Measurements from ENCODE around the gene RAMP3. TPM values are rescaled to one million over a fixed set of nuclear protein-coding genes. Genes with fewer than 3 reads are reported as not detected.
"Not testable (repeated sequence)": the region's sequence is repeated elsewhere in the genome, so short reads cannot be mapped to it uniquely, and the experiment has no call there.

RAMP3 gene
- total RNA-seq, 2 donors from 2014 or later = not detected

- ATAC-seq (replicated peaks) = no peak
- Mint-ChIP-seq H3K27me3 (peaks cover 18% of the 10 kb centered on the region), H3K9me3 (no peaks in the 10 kb centered on the region), H3K4me1 (no peaks in the 10 kb centered on the region), H3K36me3 (ENCODE audit: low read depth) (no peaks in the 10 kb centered on the region), H3K4me3 (no peak overlapping the region), H3K27ac (no peak overlapping the region)
Measured at GRCh38 chr7:45145881-45146280, 11.7 kb upstream of the RAMP3 start.

GRCh38 chr7:45146531-45147379, 10.8 kb upstream of the RAMP3 start:
- H3K36me3 Mint-ChIP-seq (ENCODE audit: low read depth) = no peaks in the 10 kb centered on the region
- H3K27me3 Mint-ChIP-seq = peaks cover 18% of the 10 kb centered on the region
- no peak for ATAC-seq (replicated peaks)

GRCh38 chr7:45147858-45148652, 9.5 kb upstream of the RAMP3 start:
- H3K4me3 Mint-ChIP-seq = no peak overlapping the region
- H3K27me3 Mint-ChIP-seq = peaks cover 18% of the 10 kb centered on the region
- H3K9me3 Mint-ChIP-seq = no peaks in the 10 kb centered on the region
- H3K36me3 Mint-ChIP-seq (ENCODE audit: low read depth) = no peaks in the 10 kb centered on the region
- no peak overlapping the region for H3K27ac Mint-ChIP-seq
- no peak for ATAC-seq (replicated peaks)
- no peaks in the 10 kb centered on the region for H3K4me1 Mint-ChIP-seq

More at GRCh38 chr7:45146531-45147379, 10.8 kb upstream of the RAMP3 start:
- Mint-ChIP-seq H3K27ac (no peak overlapping the region), H3K9me3 (no peaks in the 10 kb centered on the region), H3K4me3 (no peak overlapping the region), H3K4me1 (no peaks in the 10 kb centered on the region)

- H3K27me3 Mint-ChIP-seq = peaks cover 18% of the 10 kb centered on the region
- no peaks in the 10 kb centered on the region for H3K4me1 Mint-ChIP-seq
- H3K36me3 Mint-ChIP-seq (ENCODE audit: low read depth) = no peaks in the 10 kb centered on the region
- no peak overlapping the region for H3K4me3 Mint-ChIP-seq
- no peak overlapping the region for H3K27ac Mint-ChIP-seq
- ATAC-seq (replicated peaks) = no peak
- no peaks in the 10 kb centered on the region for H3K9me3 Mint-ChIP-seq
Measured at GRCh38 chr7:45148653-45148973, 9.0 kb upstream of the RAMP3 start.

- Mint-ChIP-seq H3K36me3 (ENCODE audit: low read depth) (no peaks in the 10 kb centered on the region), H3K4me3 (no peak overlapping the region), H3K27ac (no peak overlapping the region), H3K4me1 (no peaks in the 10 kb centered on the region), H3K27me3 (peaks cover 12% of the 10 kb centered on the region), H3K9me3 (no peaks in the 10 kb centered on the region)
- ATAC-seq (replicated peaks) = no peak
Measured at GRCh38 chr7:45149606-45150005, 8.0 kb upstream of the RAMP3 start.

- H3K27ac Mint-ChIP-seq = no peak overlapping the region
- H3K27me3 Mint-ChIP-seq = peaks cover 12% of the 10 kb centered on the region
- ATAC-seq (replicated peaks) = no peak
- H3K9me3 Mint-ChIP-seq = no peaks in the 10 kb centered on the region
- no peaks in the 10 kb centered on the region for H3K36me3 Mint-ChIP-seq (ENCODE audit: low read depth)
- no peaks in the 10 kb centered on the region for H3K4me1 Mint-ChIP-seq
- H3K4me3 Mint-ChIP-seq = no peak overlapping the region
Measured at GRCh38 chr7:45150199-45150598, 7.4 kb upstream of the RAMP3 start.

- Mint-ChIP-seq H3K36me3 (ENCODE audit: low read depth) (no peaks in the 10 kb centered on the region), H3K4me3 (no peak overlapping the region), H3K27me3 (peaks cover 12% of the 10 kb centered on the region), H3K4me1 (no peaks in the 10 kb centered on the region), H3K27ac (no peak overlapping the region), H3K9me3 (no peaks in the 10 kb centered on the region)
- ATAC-seq (replicated peaks) = no peak
Measured at GRCh38 chr7:45151131-45151684, 6.4 kb upstream of the RAMP3 start.

GRCh38 chr7:45151967-45152366, 5.6 kb upstream of the RAMP3 start:
- ATAC-seq (replicated peaks) = no peak
- H3K4me3 Mint-ChIP-seq = no peak overlapping the region
- no peaks in the 10 kb centered on the region for H3K36me3 Mint-ChIP-seq (ENCODE audit: low read depth)
- peaks cover 16% of the 10 kb centered on the region for H3K27me3 Mint-ChIP-seq
- no peak overlapping the region for H3K27ac Mint-ChIP-seq
- H3K4me1 Mint-ChIP-seq = peaks cover 4% of the 10 kb centered on the region
- no peaks in the 10 kb centered on the region for H3K9me3 Mint-ChIP-seq

- Mint-ChIP-seq H3K27me3 (peaks cover 17% of the 10 kb centered on the region), H3K4me1 (peaks cover 7% of the 10 kb centered on the region), H3K4me3 (no peak overlapping the region), H3K36me3 (ENCODE audit: low read depth) (no peaks in the 10 kb centered on the region), H3K27ac (no peak overlapping the region), H3K9me3 (no peaks in the 10 kb centered on the region)
- no peak for ATAC-seq (replicated peaks)
Measured at GRCh38 chr7:45153233-45153632, 4.4 kb upstream of the RAMP3 start.

- ATAC-seq (replicated peaks); H3K36me3 Mint-ChIP-seq (ENCODE audit: low read depth); H3K4me1 Mint-ChIP-seq; H3K4me3 Mint-ChIP-seq; H3K9me3 Mint-ChIP-seq; H3K27ac Mint-ChIP-seq: not testable (repeated sequence)
- peaks cover 23% of the 10 kb centered on the region for H3K27me3 Mint-ChIP-seq
Measured at GRCh38 chr7:45153861-45154260, 3.7 kb upstream of the RAMP3 start.

GRCh38 chr7:45155357-45155900, 2.2 kb upstream of the RAMP3 start:
- H3K9me3 Mint-ChIP-seq = no peaks in the 10 kb centered on the region
- no peak for ATAC-seq (replicated peaks)
- H3K4me1 Mint-ChIP-seq = peaks cover 7% of the 10 kb centered on the region
- H3K4me3 Mint-ChIP-seq = no peak overlapping the region
- H3K27me3 Mint-ChIP-seq = peaks cover 17% of the 10 kb centered on the region
- H3K27ac Mint-ChIP-seq = no peak overlapping the region
- H3K36me3 Mint-ChIP-seq (ENCODE audit: low read depth) = no peaks in the 10 kb centered on the region

GRCh38 chr7:45155941-45156340, 1.6 kb upstream of the RAMP3 start:
- H3K27me3 Mint-ChIP-seq = peaks cover 14% of the 10 kb centered on the region
- ATAC-seq (replicated peaks) = no peak

GRCh38 chr7:45156516-45157272, 897 bp upstream of the RAMP3 start:
- no peaks in the 10 kb centered on the region for H3K9me3 Mint-ChIP-seq
- H3K4me1 Mint-ChIP-seq = peaks cover 7% of the 10 kb centered on the region
- H3K4me3 Mint-ChIP-seq = peak overlapping the region; percentile 32
- no peak for ATAC-seq (replicated peaks)
- no peak overlapping the region for H3K27ac Mint-ChIP-seq
- peaks cover 14% of the 10 kb centered on the region for H3K27me3 Mint-ChIP-seq
- H3K36me3 Mint-ChIP-seq (ENCODE audit: low read depth) = no peaks in the 10 kb centered on the region

More at GRCh38 chr7:45155941-45156340, 1.6 kb upstream of the RAMP3 start:
- no peaks in the 10 kb centered on the region for H3K9me3 Mint-ChIP-seq
- peaks cover 7% of the 10 kb centered on the region for H3K4me1 Mint-ChIP-seq
- H3K36me3 Mint-ChIP-seq (ENCODE audit: low read depth) = no peaks in the 10 kb centered on the region
- H3K27ac Mint-ChIP-seq = no peak overlapping the region
- H3K4me3 Mint-ChIP-seq = no peak overlapping the region

- peaks cover 14% of the 10 kb centered on the region for H3K27me3 Mint-ChIP-seq
- peak overlapping the region; percentile 32 for H3K4me3 Mint-ChIP-seq
- no peaks in the 10 kb centered on the region for H3K36me3 Mint-ChIP-seq (ENCODE audit: low read depth)
- no peak for ATAC-seq (replicated peaks)
- no peaks in the 10 kb centered on the region for H3K9me3 Mint-ChIP-seq
- no peak overlapping the region for H3K27ac Mint-ChIP-seq
- peaks cover 7% of the 10 kb centered on the region for H3K4me1 Mint-ChIP-seq
Measured at GRCh38 chr7:45157286-45157652, 322 bp upstream of the RAMP3 start.

Measured in activated T-helper 17 cell treated with anti-CD3 and anti-CD28 coated beads, Interleukin-2, amount 50 U/mL, for 72 hours (primary cell).